ENCODE data around the gene MRPL4. TPM values are rescaled to one million over a fixed set of nuclear protein-coding genes. Genes with fewer than 3 reads are reported as not detected.
A peak's percentile ranks its signal among the peaks of the same experiment; 100 is the strongest.

Gene MRPL4
- total RNA-seq, 1 donor from 2014 or later, result 75.4 TPM

- no peak for TF ChIP-seq CTCF (conservative IDR thresholded peaks at IDR 0.05)
- peaks cover 85% of the 10 kb centered on the region for H3K27me3 Mint-ChIP-seq (ENCODE audit: low read depth)
- no peaks in the 10 kb centered on the region for H3K9me3 Mint-ChIP-seq
- no peaks in the 10 kb centered on the region for H3K36me3 Mint-ChIP-seq (ENCODE audit: low read depth)
- no peak overlapping the region for H3K4me3 Mint-ChIP-seq
- peaks cover 18% of the 10 kb centered on the region for H3K4me1 Mint-ChIP-seq
- H3K27ac Mint-ChIP-seq (ENCODE audit: unreplicated experiment), result no peak overlapping the region
- no peak for DNase-seq (ENCODE audit: low read depth, low spot score)
These were observed 43.4 kb downstream of the MRPL4 start for GRCh38 chr19:10295305-10295846.

GRCh38 chr19:10295847-10296591 lies 44.0 kb downstream of the MRPL4 start:
- H3K9me3 Mint-ChIP-seq, result no peaks in the 10 kb centered on the region
- DNase-seq (ENCODE audit: low read depth, low spot score), result no peak
- peaks cover 15% of the 10 kb centered on the region for H3K4me1 Mint-ChIP-seq
- no peak overlapping the region for H3K4me3 Mint-ChIP-seq
- H3K36me3 Mint-ChIP-seq (ENCODE audit: low read depth), result no peaks in the 10 kb centered on the region
- no peak for TF ChIP-seq CTCF (conservative IDR thresholded peaks at IDR 0.05)
- no peak overlapping the region for H3K27ac Mint-ChIP-seq (ENCODE audit: unreplicated experiment)
- H3K27me3 Mint-ChIP-seq (ENCODE audit: low read depth), result peaks cover 79% of the 10 kb centered on the region

DNA sequence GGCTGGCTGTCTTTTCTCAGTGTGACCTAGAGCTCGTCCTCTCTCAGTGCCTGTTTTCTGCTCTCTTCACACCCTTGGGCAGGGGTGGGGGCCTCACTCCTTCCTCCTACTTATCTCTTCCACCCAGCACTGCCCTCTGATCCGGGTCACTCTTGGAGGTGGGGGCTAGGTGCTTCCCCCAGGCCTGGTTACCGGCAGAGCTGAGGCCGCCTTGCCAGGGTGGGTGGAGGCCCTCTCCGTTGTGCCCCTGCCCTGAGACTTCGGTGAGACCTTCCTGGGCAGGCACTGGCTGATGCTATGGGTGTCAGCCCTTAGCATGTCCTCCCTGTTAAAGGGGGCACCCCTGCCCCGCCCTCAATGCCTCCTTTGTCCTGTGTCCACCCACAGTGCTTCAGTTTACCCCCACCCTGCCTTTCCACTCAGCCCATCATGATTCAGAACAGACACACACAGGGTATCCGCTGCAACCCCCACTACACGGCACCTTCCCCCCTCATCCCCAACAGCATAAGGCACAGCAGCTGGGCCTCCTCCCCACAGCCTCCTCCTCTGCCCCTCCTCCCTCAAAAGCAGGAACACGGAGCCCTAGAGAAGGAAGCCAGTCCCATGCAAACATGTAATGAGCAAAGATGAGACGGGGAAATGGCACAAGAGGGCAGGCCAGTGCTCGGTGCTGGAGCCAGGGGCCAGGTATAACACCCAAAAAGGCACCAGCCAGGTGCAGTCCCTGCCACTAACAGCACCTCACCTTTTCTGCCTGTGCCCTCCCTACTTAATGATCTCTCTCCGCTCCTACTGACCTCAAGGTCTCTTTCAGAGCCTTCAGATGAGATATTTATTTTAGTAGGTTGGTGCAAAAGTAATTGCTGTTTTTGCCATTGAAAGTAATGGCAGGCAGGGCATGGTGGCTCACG lies 47.8 kb downstream of the MRPL4 start:
- H3K4me3 Mint-ChIP-seq, result peak overlapping the region; percentile 31
- H3K36me3 Mint-ChIP-seq (ENCODE audit: low read depth), result no peaks in the 10 kb centered on the region
- DNase-seq (ENCODE audit: low read depth, low spot score), result no peak
- H3K4me1 Mint-ChIP-seq, result peaks cover 5% of the 10 kb centered on the region
- peaks cover 56% of the 10 kb centered on the region for H3K27me3 Mint-ChIP-seq (ENCODE audit: low read depth)
- no peak for TF ChIP-seq CTCF (conservative IDR thresholded peaks at IDR 0.05)
- H3K9me3 Mint-ChIP-seq, result no peaks in the 10 kb centered on the region
- no peak overlapping the region for H3K27ac Mint-ChIP-seq (ENCODE audit: unreplicated experiment)

GRCh38 chr19:10305139-10305806 lies 53.3 kb downstream of the MRPL4 start:
- Mint-ChIP-seq H3K4me1 (no peaks in the 10 kb centered on the region), H3K9me3 (no peaks in the 10 kb centered on the region), H3K4me3 (no peak overlapping the region), H3K27ac (ENCODE audit: unreplicated experiment) (no peak overlapping the region), H3K36me3 (ENCODE audit: low read depth) (no peaks in the 10 kb centered on the region), H3K27me3 (ENCODE audit: low read depth) (peaks cover 15% of the 10 kb centered on the region)
- DNase-seq (ENCODE audit: low read depth, low spot score), result no peak
- TF ChIP-seq CTCF (conservative IDR thresholded peaks at IDR 0.05), result no peak

DNA sequence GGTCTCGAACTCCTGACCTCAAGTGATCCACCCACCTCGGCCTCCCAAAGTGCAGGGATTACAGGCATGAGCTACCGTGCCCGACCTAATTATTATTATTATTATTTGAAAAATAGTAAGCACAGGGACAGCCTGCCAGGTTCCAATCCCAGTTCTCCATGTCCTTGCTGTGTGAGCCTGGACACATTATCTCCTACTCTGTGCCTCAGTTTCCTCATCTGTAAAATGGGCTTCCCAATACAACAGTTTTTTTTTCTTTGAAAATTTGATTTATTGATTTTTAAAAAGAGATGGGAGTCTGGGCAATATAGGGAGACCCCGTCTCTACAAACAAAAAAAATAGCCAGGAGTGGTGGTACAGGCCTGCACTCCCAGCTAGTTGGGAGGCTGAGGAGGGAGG lies 54.3 kb downstream of the MRPL4 start:
- Mint-ChIP-seq H3K4me1 (no peaks in the 10 kb centered on the region), H3K27ac (ENCODE audit: unreplicated experiment) (no peak overlapping the region), H3K36me3 (ENCODE audit: low read depth) (no peaks in the 10 kb centered on the region), H3K27me3 (ENCODE audit: low read depth) (peaks cover 12% of the 10 kb centered on the region), H3K4me3 (no peak overlapping the region), H3K9me3 (no peaks in the 10 kb centered on the region)
- DNase-seq (ENCODE audit: low read depth, low spot score), result no peak
- no peak for TF ChIP-seq CTCF (conservative IDR thresholded peaks at IDR 0.05)
